Panc1 (cell line): ENCODE results near the gene FLRT3. TPM values are rescaled to one million over a fixed set of nuclear protein-coding genes. Genes with fewer than 3 reads are reported as not detected.

Source experiments
- ATAC-seq: fragments of 200-7000 bp; cut with Tn5 transposase; 2 replicates; pipeline ENCODE4 v1.9.1; 2020; ENCODE audit warnings: mild to moderate bottlenecking, moderate library complexity
- BruUV-seq: library from RNA; stranded (reverse); fragments of 400-500 nt; replicated peaks from 2 replicates; lab custom pipeline; 2021; lab: Mats Ljungman, UMichigan
- CTCF ChIA-PET: fragments of 300-600 bp; sonication (Branson Sonifier 250); formaldehyde crosslinking; loops from one replicate; lab custom pipeline; 2022; ENCODE audit warnings: antibody characterized with exemption; lab: Charles Lee
- POLR2A ChIA-PET: fragments of 300-600 bp; sonication (Branson Sonifier 250); formaldehyde crosslinking; loops from one replicate; lab custom pipeline; 2022; ENCODE audit warnings: antibody characterized with exemption; lab: Charles Lee
- DNase-seq: peaks from one replicate; pipeline ENCODE4 v3.0.0-alpha.2; 2010; ENCODE audit warnings: low read depth, low spot score
- H3K27ac ChIP-seq: 2 replicates; pipeline ENCODE4 v1.5.1; 2011; ENCODE audit warnings: mild to moderate bottlenecking, low read length, inconsistent platforms
- H3K27me3 ChIP-seq: fragments of 200-500 bp; sonication (Bioruptor generic); 2 replicates; pipeline ENCODE4 v1.6.0; 2014; ENCODE audit warnings: low read length, inconsistent platforms; ENCODE audit not compliant: control insufficient read depth, insufficient read depth
- H3K36me3 ChIP-seq: fragments of 200-500 bp; sonication (Bioruptor generic); 2 replicates; pipeline ENCODE4 v1.5.1; 2014; ENCODE audit warnings: inconsistent platforms, mild to moderate bottlenecking, low read length, moderate library complexity; ENCODE audit not compliant: control insufficient read depth, insufficient read depth
- H3K4me1 ChIP-seq: 2 replicates; pipeline ENCODE4 v1.5.1; 2011; ENCODE audit warnings: inconsistent platforms, mild to moderate bottlenecking, low read length, moderate library complexity; ENCODE audit not compliant: control insufficient read depth, insufficient read depth
- H3K4me3 ChIP-seq, 2 experiments: 2 replicates each; pipeline ENCODE4 v1.5.1; 2011 to 2012; ENCODE audit warnings: low read depth in 2 of 2, low read length in 2 of 2, mild to moderate bottlenecking in 2 of 2, inconsistent platforms in 1 of 2, moderate library complexity in 1 of 2
- H3K9me3 ChIP-seq: fragments of 200-500 bp; sonication (Bioruptor generic); 2 replicates; pipeline ENCODE4 v1.5.1; 2014; ENCODE audit warnings: low read depth, mild to moderate bottlenecking, inconsistent platforms, low read length, moderate library complexity; ENCODE audit not compliant: control insufficient read depth, insufficient read depth
- CTCF ChIP-seq: fragments of 450-650 bp; IDR thresholded peaks from 2 replicates; pipeline ENCODE4 v1.5.1; 2017; ENCODE audit warnings: mild to moderate bottlenecking
- POLR2AphosphoS5 ChIP-seq: IDR thresholded peaks from 2 replicates; pipeline ENCODE4 v1.6.1; 2012; ENCODE audit warnings: mild to moderate bottlenecking, low read depth, low read length, moderate library complexity
- REST ChIP-seq, 2 experiments: IDR thresholded peaks; 2 replicates each; pipeline ENCODE4 v1.6.1; 2011 to 2012; ENCODE audit warnings: low read depth in 2 of 2, control low read depth in 1 of 2, low read length in 1 of 2, mild to moderate bottlenecking in 1 of 2, moderate library complexity in 1 of 2; ENCODE audit not compliant: insufficient read depth in 1 of 2
- SIN3A ChIP-seq: IDR thresholded peaks from 2 replicates; pipeline ENCODE4 v1.6.1; 2012; ENCODE audit warnings: low read depth, mild to moderate bottlenecking, low read length, moderate library complexity, borderline replicate concordance; ENCODE audit not compliant: insufficient read depth
- TCF7L2 ChIP-seq: IDR thresholded peaks from 2 replicates; pipeline ENCODE4 v1.6.1; 2011; ENCODE audit warnings: mild to moderate bottlenecking, low read depth, low read length, inconsistent platforms
- in situ Hi-C: cut with HindIII; loops from 2 replicates; pipeline ENCODE4 v1.10.0; 2016; ENCODE audit warnings: low sequenced_read_pairs, low pct_unique_long_range_greater_than_20kb
- intact Hi-C: fragments of 100-400 bp; cut with micrococcal nuclease; formaldehyde crosslinking; loops from one replicate; pipeline ENCODE4 v1.10.0; 2022; ENCODE audit not compliant: unreplicated experiment
- total RNA-seq: library from RNA; stranded (reverse); gene quantifications from one replicate; pipeline ENCODE4 v1.2.1, GENCODE V29; 2021; ENCODE audit not compliant: unreplicated experiment

FLRT3 gene
- total RNA-seq, 1 experiment from 2014 or later = 0.67 TPM

GRCh38 chr20:14303106-14303505 lies 34.3 kb downstream of the FLRT3 start:
- CTCF ChIA-PET = no interaction called here

GRCh38 chr20:14299831-14300230 lies 37.6 kb downstream of the FLRT3 start:
- intact Hi-C loops (no loop called here), in situ Hi-C loops (no loop called here)
- Histone ChIP-seq H3K27ac (no peak overlapping the region), H3K9me3 (no peaks in the 10 kb centered on the region), H3K4me1 (no peaks in the 10 kb centered on the region), H3K27me3 (no peaks in the 10 kb centered on the region), H3K4me3 (no peak overlapping the region), H3K36me3 (no peaks in the 10 kb centered on the region)
- DNase-seq (no peak), ATAC-seq (no peak)
- BruUV-seq = no TSS peak
- CTCF ChIA-PET = no interaction called here
- TF ChIP-seq REST (IDR thresholded peaks at IDR 0.05; ENCODE audit: insufficient read depth in 1 of 2, low read depth in 2 of 2, low read length in 1 of 2) = no peak
- TF ChIP-seq POLR2AphosphoS5 = no peak
- TF ChIP-seq TCF7L2 = no peak
- no peak for TF ChIP-seq CTCF
- TF ChIP-seq SIN3A = no peak
- POLR2A ChIA-PET = no interaction called here

More at GRCh38 chr20:14303106-14303505, 34.3 kb downstream of the FLRT3 start:
- intact Hi-C loops (no loop called here), in situ Hi-C loops (no loop called here)
- Histone ChIP-seq H3K36me3 (no peaks in the 10 kb centered on the region), H3K27ac (no peak overlapping the region), H3K4me3 (no peak overlapping the region), H3K9me3 (no peaks in the 10 kb centered on the region), H3K27me3 (no peaks in the 10 kb centered on the region), H3K4me1 (no peaks in the 10 kb centered on the region)
- TF ChIP-seq POLR2AphosphoS5 = no peak
- no peak for TF ChIP-seq SIN3A
- no peak for TF ChIP-seq TCF7L2
- no peak for TF ChIP-seq CTCF
- no peak for TF ChIP-seq REST (IDR thresholded peaks at IDR 0.05; ENCODE audit: insufficient read depth in 1 of 2, low read depth in 2 of 2, low read length in 1 of 2)
- POLR2A ChIA-PET = interaction anchor here (0.7 kb wide), 1 partner anchor 113 kb away, joined by 5 read pairs; no protein-coding TSS in a partner anchor
- BruUV-seq = no TSS peak
- ATAC-seq (no peak), DNase-seq (no peak)
